GM21737 (cell line): Measurements from ENCODE around the gene PLSCR3.

Source experiments
- ATAC-seq: cut with Tn5 transposase; IDR thresholded peaks from one replicate; pipeline ENCODE4 v1.9.1; 2021; ENCODE audit warnings: mild to moderate bottlenecking, moderate library complexity; ENCODE audit not compliant: unreplicated experiment

PLSCR3 gene

GRCh38 chr17:7351665-7352502 lies 42.4 kb downstream of the PLSCR3 start, which contains the start of gene KCTD11:
Gene KCTD11, plus strand, starts transcription at chr17:7352162.
- ATAC-seq, result peak; percentile 54

GRCh38 chr17:7348478-7349242 lies 45.7 kb downstream of the PLSCR3 start:
- no peak for ATAC-seq

GRCh38 chr17:7347630-7348477 lies 46.5 kb downstream of the PLSCR3 start:
- ATAC-seq, result no peak

- ATAC-seq, result no peak
Observed at GRCh38 chr17:7346761-7347614, 47.3 kb downstream of the PLSCR3 start.

GRCh38 chr17:7343250-7343649 lies 51.1 kb downstream of the PLSCR3 start:
- no peak for ATAC-seq

- no peak for ATAC-seq
Observed at GRCh38 chr17:7341842-7342241, 52.5 kb downstream of the PLSCR3 start.

GRCh38 chr17:7340179-7340578 lies 54.1 kb downstream of the PLSCR3 start:
- no peak for ATAC-seq
